Right atrium auricular region (tissue), 2 donors: ENCODE data around the gene TARS3. TPM values are rescaled to one million over a fixed set of nuclear protein-coding genes. Genes with fewer than 3 reads are reported as not detected.

Experiments
- DNase-seq: peaks from one replicate; pipeline ENCODE4 v3.0.0-alpha.2; 2019; ENCODE audit warnings: low spot score
- H3K27ac ChIP-seq, 2 donors: fragments of 200-600 bp; sonication (generic); 1 replicate in 1 of 2; 2 replicates in 1 of 2; pipeline ENCODE4 v1.5.1; 2016 to 2019
- H3K27me3 ChIP-seq, 2 donors: fragments of 200-600 bp; sonication (generic); one replicate each; pipeline versions ENCODE4 v1.5.1 to v1.6.0; 2017 to 2019
- H3K36me3 ChIP-seq: fragments of 200-600 bp; sonication (generic); one replicate; pipeline ENCODE4 v1.5.1; 2016
- H3K4me1 ChIP-seq, 2 donors: fragments of 200-600 bp; sonication (generic); one replicate each; pipeline versions ENCODE4 v1.5.1 to v1.6.0; 2017 to 2019
- H3K4me3 ChIP-seq, 2 donors: fragments of 200-600 bp; sonication (generic); 1 replicate in 1 of 2; 2 replicates in 1 of 2; pipeline ENCODE4 v1.5.1; 2017 to 2019; ENCODE audit warnings: mild to moderate bottlenecking in 1 of 2, moderate library complexity in 1 of 2
- H3K9me3 ChIP-seq, 2 donors: fragments of 200-600 bp; sonication (generic); one replicate each; pipeline ENCODE4 v1.5.1; 2019
- total RNA-seq, 2 donors: library from RNA; depleted of rRNA; stranded (reverse); fragments of >200 nt; gene quantifications; one replicate each; pipeline ENCODE4 v1.1.0, GENCODE V29; 2016
- TF ChIP-seq, protein P1 (sequence below), 2 donors: fragments of 200-600 bp; sonication (generic); IDR thresholded peaks; one replicate each; pipeline ENCODE4 v1.5.1; 2019; ENCODE audit warnings: antibody characterized with exemption in 2 of 2

TARS3 gene
- total RNA-seq, 2 donors from 2014 or later, result 24.4 to 33.0 TPM

DNA sequence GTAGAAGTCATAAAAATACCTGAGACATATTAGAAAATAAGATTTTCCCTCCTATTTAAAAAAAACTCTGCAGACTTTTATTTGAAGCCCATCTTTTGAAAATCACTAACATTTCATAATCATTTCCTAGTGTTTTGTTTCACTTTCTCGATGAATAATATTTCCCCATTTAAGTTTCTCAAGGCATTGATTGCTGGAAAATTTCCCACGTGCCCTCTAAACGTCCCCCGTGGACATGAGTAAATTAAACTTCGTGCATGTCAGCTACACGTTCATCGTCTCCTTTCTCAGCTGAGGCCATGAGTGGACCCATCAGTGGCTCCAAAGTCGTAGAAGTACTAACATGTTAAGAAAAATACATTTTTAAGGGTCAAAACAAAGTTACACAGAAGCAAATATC lies 70.1 kb downstream of the TARS3 start:
- no peak for DNase-seq
- Histone ChIP-seq H3K4me1 (peaks cover 0 to 36% of the 10 kb centered on the region in 2 donors), H3K9me3 (no peaks in the 10 kb centered on the region), H3K27me3 (no peaks in the 10 kb centered on the region), H3K36me3 (peaks cover 5% of the 10 kb centered on the region), H3K4me3 (no peak overlapping the region), H3K27ac (no peak overlapping the region)
- TF ChIP-seq, protein P1, sequence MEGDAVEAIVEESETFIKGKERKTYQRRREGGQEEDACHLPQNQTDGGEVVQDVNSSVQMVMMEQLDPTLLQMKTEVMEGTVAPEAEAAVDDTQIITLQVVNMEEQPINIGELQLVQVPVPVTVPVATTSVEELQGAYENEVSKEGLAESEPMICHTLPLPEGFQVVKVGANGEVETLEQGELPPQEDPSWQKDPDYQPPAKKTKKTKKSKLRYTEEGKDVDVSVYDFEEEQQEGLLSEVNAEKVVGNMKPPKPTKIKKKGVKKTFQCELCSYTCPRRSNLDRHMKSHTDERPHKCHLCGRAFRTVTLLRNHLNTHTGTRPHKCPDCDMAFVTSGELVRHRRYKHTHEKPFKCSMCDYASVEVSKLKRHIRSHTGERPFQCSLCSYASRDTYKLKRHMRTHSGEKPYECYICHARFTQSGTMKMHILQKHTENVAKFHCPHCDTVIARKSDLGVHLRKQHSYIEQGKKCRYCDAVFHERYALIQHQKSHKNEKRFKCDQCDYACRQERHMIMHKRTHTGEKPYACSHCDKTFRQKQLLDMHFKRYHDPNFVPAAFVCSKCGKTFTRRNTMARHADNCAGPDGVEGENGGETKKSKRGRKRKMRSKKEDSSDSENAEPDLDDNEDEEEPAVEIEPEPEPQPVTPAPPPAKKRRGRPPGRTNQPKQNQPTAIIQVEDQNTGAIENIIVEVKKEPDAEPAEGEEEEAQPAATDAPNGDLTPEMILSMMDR (IDR thresholded peaks at IDR 0.05), result no peak

DNA sequence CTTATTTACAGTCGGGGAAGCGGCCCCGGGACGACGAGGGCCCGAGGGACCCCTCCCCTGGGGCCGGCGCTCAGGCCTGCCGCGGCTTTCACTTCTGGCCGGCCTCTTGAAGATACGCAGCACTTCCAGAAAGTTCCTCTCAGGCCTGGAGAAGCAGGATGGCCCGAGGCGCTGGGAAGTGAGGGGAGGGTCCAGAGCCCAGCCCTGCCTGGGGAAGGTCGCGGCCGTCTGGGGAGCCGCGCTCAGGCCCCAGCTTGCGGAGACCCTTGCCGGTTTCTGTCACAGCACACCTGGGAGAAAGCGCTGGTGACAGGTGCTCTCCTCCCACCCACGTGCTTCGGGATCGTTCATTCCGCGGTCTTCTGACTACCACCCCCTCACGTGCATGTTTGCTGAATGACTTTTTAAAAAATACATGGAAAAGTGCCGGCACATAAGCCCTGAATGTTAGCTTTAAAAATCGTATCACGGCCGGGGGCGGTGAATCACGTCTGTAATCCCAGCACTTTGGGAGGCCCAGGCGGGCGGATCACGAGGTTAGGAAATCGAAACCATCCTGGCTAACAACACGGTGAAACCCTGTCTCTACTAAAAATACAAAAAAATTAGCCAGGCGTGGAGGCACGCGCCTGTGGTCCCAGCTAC lies 71.4 kb downstream of the TARS3 start:
- Histone ChIP-seq H3K9me3 (no peaks in the 10 kb centered on the region), H3K4me3 (peak overlapping the region; percentile 71 to 90), H3K27me3 (no peaks in the 10 kb centered on the region), H3K4me1 (peaks cover 0 to 32% of the 10 kb centered on the region in 2 donors), H3K27ac (peak overlapping the region; percentile 97), H3K36me3 (peaks cover 17% of the 10 kb centered on the region)
- TF ChIP-seq, protein P1 (IDR thresholded peaks at IDR 0.05), result no peak
- DNase-seq, result no peak

DNA sequence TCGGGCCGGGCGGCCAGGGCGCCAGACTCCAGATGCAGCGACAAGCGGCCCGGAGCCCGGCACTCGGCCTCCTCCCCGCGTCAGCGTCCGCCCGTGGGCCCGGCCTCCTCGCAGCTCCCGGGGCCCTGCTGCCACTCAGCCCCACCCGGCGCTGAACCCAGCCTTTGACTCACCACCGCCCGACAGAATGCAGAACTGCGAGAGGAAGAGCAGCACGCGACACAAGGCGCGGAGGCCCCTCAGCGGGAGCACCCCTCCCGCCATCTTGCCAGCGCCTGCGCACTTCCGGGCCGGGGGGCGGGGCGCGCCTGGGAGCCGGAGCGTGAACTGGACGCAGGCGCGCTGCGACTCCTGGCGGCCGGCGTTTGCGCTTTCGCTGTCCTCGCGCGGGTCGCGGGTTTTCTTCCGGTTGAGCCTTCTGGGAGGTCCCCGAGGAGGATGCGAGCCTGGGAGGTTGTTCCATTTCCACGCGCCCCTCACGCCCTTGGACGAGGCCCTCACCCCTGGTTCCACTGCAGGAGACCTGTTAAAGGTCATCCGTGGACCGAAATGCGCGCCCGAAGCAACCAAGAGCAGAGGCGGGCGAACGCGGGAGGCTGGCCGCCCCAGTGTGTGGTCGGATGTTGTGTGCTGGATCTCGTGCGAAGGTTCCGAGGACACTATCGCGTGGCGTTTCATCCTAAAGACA lies 72.0 kb downstream of the TARS3 start, which contains the start of gene TM2D3:
Gene TM2D3 (minus strand): TSS at position 284 of the 688 bp plus-strand sequence. CDS start 20 bp downstream, at position 264.
- H3K4me3 ChIP-seq, result peak within 1 kb of the TSS; percentile 71 to 90
- H3K4me1 ChIP-seq, result peaks cover 0 to 32% of the 10 kb centered on the region in 2 donors
- H3K36me3 ChIP-seq, result peaks cover 18% of the 10 kb centered on the region
- peak; percentile 94 for DNase-seq
- H3K27ac ChIP-seq, result peak within 1 kb of the TSS; percentile 97
- no peaks in the 10 kb centered on the region for H3K27me3 ChIP-seq
- H3K9me3 ChIP-seq, result no peaks in the 10 kb centered on the region
- TF ChIP-seq, protein P1 (IDR thresholded peaks at IDR 0.05), result peak; percentile 67 to 81

DNA sequence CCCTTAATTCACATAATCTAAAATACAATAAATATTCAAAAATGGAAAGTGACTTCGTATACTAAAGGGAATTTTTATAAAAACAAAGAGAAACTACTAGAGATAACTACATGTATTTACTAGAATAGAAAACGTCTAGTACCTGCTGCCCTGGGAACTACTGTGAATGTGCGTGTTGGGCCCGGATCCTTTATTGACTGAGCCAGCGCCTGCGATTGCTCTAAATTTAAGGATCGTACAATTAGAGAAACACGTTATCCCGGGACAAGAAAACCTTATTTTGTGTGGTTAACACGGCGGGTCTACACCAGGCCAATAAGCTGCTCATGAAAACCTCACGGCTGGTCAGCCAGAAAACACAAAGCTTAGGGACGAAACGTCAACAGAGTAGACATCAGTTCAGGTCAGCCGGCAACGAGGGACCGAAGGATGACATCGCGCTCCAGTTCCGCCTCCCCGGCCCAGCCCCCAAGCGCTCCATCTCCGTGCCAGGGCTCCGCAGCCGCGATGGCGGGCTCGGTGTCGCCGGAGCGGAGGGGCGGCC lies 72.6 kb downstream of the TARS3 start:
- Histone ChIP-seq H3K9me3 (no peaks in the 10 kb centered on the region), H3K4me1 (peaks cover 0 to 32% of the 10 kb centered on the region in 2 donors), H3K27ac (peak overlapping the region; percentile 97), H3K27me3 (no peaks in the 10 kb centered on the region), H3K4me3 (peak overlapping the region; percentile 71 to 90), H3K36me3 (peaks cover 21% of the 10 kb centered on the region)
- no peak for DNase-seq
- TF ChIP-seq, protein P1 (IDR thresholded peaks at IDR 0.05), result no peak

DNA sequence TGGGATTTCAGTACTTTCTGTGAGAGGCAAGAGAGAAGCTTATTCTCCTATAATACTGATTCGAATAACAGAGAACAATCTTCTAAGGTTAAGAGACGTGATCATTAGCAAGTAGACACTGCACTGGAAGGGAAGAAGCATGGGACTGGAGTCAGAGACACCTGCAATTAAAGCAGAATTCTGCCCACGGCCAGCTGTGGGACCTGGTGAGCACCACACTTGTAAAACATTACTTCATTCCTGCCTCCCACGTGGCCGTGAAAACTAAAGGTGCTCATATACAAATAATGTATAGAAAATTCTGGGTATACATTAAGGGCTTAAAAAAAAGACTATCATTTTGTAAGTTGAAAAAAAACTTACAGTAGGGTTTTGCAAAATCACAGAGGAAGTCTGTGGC lies 74.1 kb downstream of the TARS3 start:
- H3K4me1 ChIP-seq, result peaks cover 0 to 32% of the 10 kb centered on the region in 2 donors

More for the DNA sequence above, 74.1 kb downstream of the TARS3 start:
- Histone ChIP-seq H3K27ac (peak overlapping the region in 1 of 2 donors; percentile 97), H3K9me3 (no peaks in the 10 kb centered on the region), H3K27me3 (no peaks in the 10 kb centered on the region), H3K4me3 (no peak overlapping the region), H3K36me3 (peaks cover 36% of the 10 kb centered on the region)
- DNase-seq, result no peak
- TF ChIP-seq, protein P1 (IDR thresholded peaks at IDR 0.05), result no peak
